GM12873 (cell line): Measurements from ENCODE around the gene MPP3.

Experiments used
- CTCF ChIP-seq: IDR thresholded peaks from 2 replicates; pipeline ENCODE4 v1.5.1; 2012; ENCODE audit warnings: low read depth, mild to moderate bottlenecking, moderate library complexity, low read length, control low read depth; ENCODE audit not compliant: insufficient read depth; ENCODE audit errors: missing control alignments

MPP3 gene

DNA sequence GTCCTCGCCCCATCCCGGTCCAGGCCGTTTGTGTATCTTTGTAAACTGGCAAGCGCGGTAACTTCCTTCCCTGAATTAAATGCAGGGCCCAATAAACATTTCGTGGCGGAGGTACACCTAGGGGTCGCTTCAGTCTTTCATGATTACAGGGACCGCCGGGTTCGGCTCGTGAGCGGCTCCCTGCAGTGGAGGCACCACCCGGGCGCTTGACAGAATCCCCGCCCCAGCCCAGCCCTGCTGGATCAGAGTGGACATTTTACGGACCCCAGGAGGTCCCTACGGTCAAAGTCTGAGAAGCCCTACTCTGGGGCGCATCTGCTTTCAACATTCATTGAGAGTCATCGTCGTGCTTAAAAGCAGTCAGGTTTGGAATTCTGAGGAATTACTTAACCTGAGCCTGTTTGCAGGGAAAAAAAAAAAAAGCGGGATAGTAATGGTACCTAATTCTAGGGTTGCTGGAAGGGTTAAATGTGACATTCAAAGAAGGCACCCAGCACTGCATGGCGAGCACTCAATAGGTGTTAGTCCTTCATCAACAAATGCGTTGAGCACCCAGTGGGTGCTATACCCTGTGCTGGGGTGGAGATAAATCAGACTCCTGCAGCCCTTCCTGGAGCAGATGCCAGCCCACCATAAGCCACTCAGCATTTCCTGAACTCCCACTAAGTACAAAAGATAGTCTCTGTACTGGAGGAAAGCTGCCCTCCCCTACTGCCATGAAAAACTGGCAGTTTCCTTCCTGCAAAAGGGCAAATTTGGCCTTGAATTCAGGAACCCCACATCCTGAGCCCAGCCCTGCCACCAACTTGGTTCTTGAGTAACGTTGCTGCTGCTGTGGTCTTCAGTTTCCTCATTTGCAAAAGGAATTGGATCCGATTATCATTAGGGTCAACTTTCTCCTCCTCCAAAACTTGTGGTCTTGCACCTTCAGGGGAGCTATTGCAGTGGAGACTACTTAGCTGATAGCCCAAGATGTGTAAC is 53.5 kb downstream of the MPP3 start:
- peak; percentile 12 for TF ChIP-seq CTCF

- TF ChIP-seq CTCF: no peak
Observed at GRCh38 chr17:43778337-43779144, 54.4 kb downstream of the MPP3 start, which contains the start of gene DUSP3. DUSP3 (minus strand) TSS chr17:43778977; CDS start chr17:43778924, 53 bp downstream.

DNA sequence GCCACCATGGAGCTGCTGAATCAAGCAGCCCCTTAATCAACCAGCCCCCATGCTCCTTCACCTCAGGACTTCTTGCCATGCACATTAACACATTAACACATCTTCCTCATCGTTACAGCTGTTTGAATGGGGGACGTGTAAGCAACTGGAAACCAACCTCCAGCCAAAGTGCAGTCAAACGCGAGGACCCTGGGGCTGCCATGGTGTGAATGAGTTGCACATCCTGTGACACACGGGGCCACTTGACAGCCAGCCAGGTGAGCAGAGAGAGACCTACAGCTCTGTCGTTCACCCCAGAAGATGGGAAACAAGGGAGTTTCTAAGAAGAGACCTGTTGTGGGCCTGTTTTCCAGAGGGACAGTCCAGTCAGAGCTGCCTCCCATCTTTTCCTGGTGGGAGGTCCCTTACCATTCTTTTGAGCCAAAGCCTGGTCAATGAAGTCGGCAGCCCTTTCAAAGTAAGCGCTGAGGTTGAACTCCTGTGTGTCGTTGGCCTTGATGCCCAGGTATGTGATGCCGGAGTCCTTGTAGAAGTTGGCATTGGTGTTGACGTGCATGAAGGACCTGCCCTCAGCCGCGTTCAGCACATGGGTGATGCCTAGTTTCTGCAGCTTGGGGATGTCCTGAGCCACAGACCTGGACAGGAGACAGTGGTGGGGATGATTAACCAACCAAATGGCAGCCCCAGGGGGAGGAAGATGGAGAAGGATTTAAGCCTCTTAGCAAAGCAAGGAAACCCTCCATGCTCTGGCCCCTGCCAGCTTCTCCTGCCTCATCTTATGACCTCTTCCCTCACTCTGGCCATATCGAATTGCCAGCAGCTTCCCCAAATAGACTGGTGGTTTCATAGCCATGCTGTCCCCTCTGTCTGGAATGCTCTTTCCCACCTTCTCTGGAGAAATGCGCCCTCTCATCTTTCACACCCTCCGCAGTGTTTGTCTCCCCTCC is 58.4 kb downstream of the MPP3 start:
- no peak for TF ChIP-seq CTCF

DNA sequence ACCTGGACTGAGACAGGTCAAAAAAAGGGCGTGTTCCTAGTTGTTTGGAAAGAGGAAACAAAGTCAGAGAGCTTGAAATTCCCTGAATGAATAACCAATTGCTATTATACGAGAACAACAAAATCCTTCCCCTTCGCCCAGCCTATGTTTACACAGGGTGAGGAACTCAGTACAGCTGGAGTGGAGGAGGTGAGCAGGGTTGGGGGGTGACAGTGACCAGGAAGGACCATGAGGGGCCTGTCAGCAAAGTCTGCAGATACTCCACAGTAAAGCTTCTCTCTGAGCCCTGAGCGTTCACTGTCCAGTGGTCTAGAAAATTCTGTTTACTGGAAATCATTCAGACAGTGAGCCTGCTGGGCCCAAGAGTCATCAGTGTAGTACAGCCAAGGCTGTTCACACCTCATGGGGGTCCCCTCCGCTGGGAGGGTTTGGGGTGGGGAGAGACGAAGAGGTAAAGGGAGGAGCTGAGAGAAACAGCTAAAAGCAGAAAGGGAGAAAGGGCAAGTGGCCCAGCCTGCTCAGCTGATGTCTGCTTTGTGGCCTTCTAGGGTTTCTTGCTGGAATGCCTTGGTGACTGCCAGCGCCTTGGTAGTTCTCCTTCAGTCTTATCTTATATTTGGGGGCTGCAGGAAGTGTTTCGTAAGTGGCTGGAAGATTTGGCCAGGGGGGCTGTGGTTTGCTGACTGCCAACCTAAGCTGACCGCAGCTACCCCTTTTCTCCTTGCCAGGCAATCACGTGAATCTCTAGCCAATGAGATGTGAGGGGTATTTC is 59.9 kb downstream of the MPP3 start:
- TF ChIP-seq CTCF: no peak

DNA sequence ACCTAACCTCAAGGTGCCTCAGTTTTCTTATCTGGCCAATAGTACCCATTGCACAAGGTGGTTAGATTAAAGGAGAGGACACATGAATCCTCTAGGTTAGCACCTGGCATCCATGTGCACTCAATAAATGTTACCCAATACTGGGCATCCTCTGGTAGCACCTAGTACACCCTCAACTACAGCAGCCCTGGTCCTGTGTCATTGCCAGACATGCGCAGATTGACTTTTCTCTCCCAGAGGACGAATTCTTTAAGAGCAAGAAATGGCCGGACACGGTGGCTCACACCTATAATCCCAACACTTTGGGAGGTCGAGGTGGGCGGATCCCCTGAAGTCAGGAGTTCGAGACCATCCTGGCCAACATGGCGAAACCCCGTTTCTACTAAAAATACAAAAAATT is 61.5 kb downstream of the MPP3 start:
- TF ChIP-seq CTCF: no peak

- no peak for TF ChIP-seq CTCF
Observed at GRCh38 chr17:43770957-43771356, 62.0 kb downstream of the MPP3 start.
